Ascending aorta (tissue), 2 donors: ENCODE results near the gene FAM78A. TPM values are rescaled to one million over a fixed set of nuclear protein-coding genes. Genes with fewer than 3 reads are reported as not detected.
"Not testable (repeated sequence)": the region's sequence is repeated elsewhere in the genome, so short reads cannot be mapped to it uniquely, and the experiment has no call there.

Experiments
- DNase-seq, 2 donors: peaks; one replicate each; pipeline ENCODE4 v3.0.0-alpha.2; 2019; ENCODE audit warnings: low spot score in 2 of 2
- H3K27ac ChIP-seq, 2 donors: fragments of 200-600 bp; sonication (generic); one replicate each; pipeline ENCODE4 v1.5.1; 2016 to 2017; ENCODE audit warnings: mild to moderate bottlenecking in 1 of 2
- H3K27me3 ChIP-seq: fragments of 200-600 bp; sonication (generic); one replicate; pipeline ENCODE4 v1.5.1; 2017
- H3K36me3 ChIP-seq, 2 donors: fragments of 200-600 bp; sonication (generic); one replicate each; pipeline ENCODE4 v1.5.1; 2016
- H3K4me1 ChIP-seq, 2 donors: fragments of 200-600 bp; sonication (generic); one replicate each; pipeline ENCODE4 v1.5.1; 2016 to 2017; ENCODE audit warnings: mild to moderate bottlenecking in 1 of 2
- H3K4me3 ChIP-seq, 2 donors: fragments of 200-600 bp; sonication (generic); one replicate each; pipeline ENCODE4 v1.5.1; 2016 to 2017; ENCODE audit warnings: mild to moderate bottlenecking in 1 of 2
- H3K9me3 ChIP-seq, 2 donors: fragments of 200-600 bp; sonication (generic); one replicate each; pipeline ENCODE4 v1.5.1; 2016
- CTCF ChIP-seq, 3 experiments: fragments of 200-600 bp in 2 of 3; fragments of 450-650 bp in 1 of 3; sonication (generic) in 2 of 3; IDR thresholded peaks; one replicate each; pipeline ENCODE4 v1.5.1; 2016 to 2019; ENCODE audit warnings: antibody characterized with exemption in 3 of 3, mild to moderate bottlenecking in 1 of 3, moderate library complexity in 1 of 3
- intact Hi-C: fragments of 100-400 bp; cut with DNase I; formaldehyde crosslinking; loops from one replicate; pipeline ENCODE4 v1.15.1; 2023
- total RNA-seq: library from RNA; depleted of rRNA; stranded (reverse); fragments of >200 nt; gene quantifications from one replicate; pipeline ENCODE4 v1.1.0, GENCODE V29; 2016

The FAM78A gene
- total RNA-seq, 1 donor from 2014 or later, result 6.2 TPM

GRCh38 chr9:131246618-131247017 lies 29.7 kb downstream of the FAM78A start:
- no peaks in the 10 kb centered on the region for H3K27me3 ChIP-seq
- intact Hi-C loops, result no loop called here
- no peak overlapping the region for H3K4me3 ChIP-seq
- no peaks in the 10 kb centered on the region for H3K4me1 ChIP-seq
- no peak for TF ChIP-seq CTCF (IDR thresholded peaks at IDR 0.05)
- H3K36me3 ChIP-seq, result no peaks in the 10 kb centered on the region
- H3K27ac ChIP-seq, result no peak overlapping the region
- DNase-seq, result no peak
- H3K9me3 ChIP-seq, result no peaks in the 10 kb centered on the region

- H3K4me1 ChIP-seq, intact Hi-C loops, H3K27ac ChIP-seq, DNase-seq, H3K36me3 ChIP-seq, H3K27me3 ChIP-seq, H3K4me3 ChIP-seq, H3K9me3 ChIP-seq: not testable (repeated sequence)
These were observed 32.0 kb downstream of the FAM78A start for GRCh38 chr9:131244331-131244730.

- H3K36me3 ChIP-seq, result no peaks in the 10 kb centered on the region
- no peaks in the 10 kb centered on the region for H3K27me3 ChIP-seq
- H3K4me3 ChIP-seq, result no peak overlapping the region
- intact Hi-C loops, result no loop called here
- no peak for DNase-seq
- H3K9me3 ChIP-seq, result no peaks in the 10 kb centered on the region
- TF ChIP-seq CTCF (IDR thresholded peaks at IDR 0.05), result no peak
- H3K27ac ChIP-seq, result no peak overlapping the region
- peaks cover 3 to 7% of the 10 kb centered on the region in 2 donors for H3K4me1 ChIP-seq
These were observed 36.0 kb downstream of the FAM78A start for GRCh38 chr9:131240047-131240921.

- no peak overlapping the region for H3K4me3 ChIP-seq
- no peak for TF ChIP-seq CTCF (IDR thresholded peaks at IDR 0.05)
- peaks cover 6 to 8% of the 10 kb centered on the region in 2 donors for H3K36me3 ChIP-seq
- H3K27ac ChIP-seq, result no peak overlapping the region
- intact Hi-C loops, result no loop called here
- peaks cover 3 to 7% of the 10 kb centered on the region in 2 donors for H3K4me1 ChIP-seq
- DNase-seq, result no peak
- H3K9me3 ChIP-seq, result no peaks in the 10 kb centered on the region
- H3K27me3 ChIP-seq, result no peaks in the 10 kb centered on the region
These were observed 36.9 kb downstream of the FAM78A start for GRCh38 chr9:131239161-131239975.

GRCh38 chr9:131238402-131239021 lies 37.8 kb downstream of the FAM78A start:
- H3K27me3 ChIP-seq, result no peaks in the 10 kb centered on the region
- peaks cover 3 to 7% of the 10 kb centered on the region in 2 donors for H3K4me1 ChIP-seq
- H3K36me3 ChIP-seq, result peaks cover 14 to 16% of the 10 kb centered on the region in 2 donors
- no peak for DNase-seq
- no peaks in the 10 kb centered on the region for H3K9me3 ChIP-seq
- intact Hi-C loops, result no loop called here
- H3K27ac ChIP-seq, result peak overlapping the region; percentile 16 to 35
- H3K4me3 ChIP-seq, result peak overlapping the region in 1 of 2 donors; percentile 36
- TF ChIP-seq CTCF (IDR thresholded peaks at IDR 0.05), result no peak
